SK-N-MC (cell line): ENCODE data around the gene STRADA.

Experiments
- EZH2 ChIP-seq: fragments of 200-600 bp; sonication (generic); IDR thresholded peaks from one replicate; pipeline ENCODE4 v1.6.1; 2017; ENCODE audit warnings: antibody characterized with exemption
- FOXP2 ChIP-seq: optimal IDR thresholded peaks from 2 replicates; pipeline ENCODE3; 2011; ENCODE audit warnings: mild to moderate bottlenecking, moderate library complexity; ENCODE audit not compliant: insufficient read depth; ENCODE audit errors: extremely low read length, control extremely low read depth
- POLR2AphosphoS5 ChIP-seq: IDR thresholded peaks from 2 replicates; pipeline ENCODE4 v1.6.1; 2012; ENCODE audit warnings: mild to moderate bottlenecking, low read depth, low read length, borderline replicate concordance

GRCh38 chr17:63772801-63773271, 31.2 kb upstream of the STRADA start:
- TF ChIP-seq EZH2, result no peak
- TF ChIP-seq POLR2AphosphoS5, result no peak
- TF ChIP-seq FOXP2, result no peak
